ENCODE measurements around the gene ADAMTS9. TPM values are rescaled to one million over a fixed set of nuclear protein-coding genes. Genes with fewer than 3 reads are reported as not detected.

Gene ADAMTS9
- total RNA-seq, 1 experiment from 2014 or later = 0.46 TPM

GRCh38 chr3:64505419-64505818 is 182.4 kb downstream of the ADAMTS9 start:
- Histone ChIP-seq H4K8ac (replicated peaks; ENCODE audit: insufficient read length, low read depth, low read length) (no peak overlapping the region), H4K91ac (ENCODE audit: insufficient read length, low read depth, low read length) (no peak overlapping the region), H4K5ac (ENCODE audit: insufficient read length, low read depth, low read length) (no peak overlapping the region), H2BK120ac (ENCODE audit: low read depth, low read length, poor library complexity, severe bottlenecking) (no peak overlapping the region), H3K23ac (ENCODE audit: insufficient read length, low read depth, low read length) (no peak overlapping the region), H2BK15ac (ENCODE audit: low read depth, low read length) (no peak overlapping the region), H2BK5ac (ENCODE audit: insufficient read length, low read length) (no peak overlapping the region), H3K4ac (ENCODE audit: low read depth, low read length) (no peak overlapping the region), H3K79me2 (ENCODE audit: insufficient read depth, low read length) (no peaks in the 10 kb centered on the region), H3K4me2 (ENCODE audit: insufficient read depth, insufficient read length, low read length) (no peak overlapping the region), H3K27ac (ENCODE audit: insufficient read length, low read depth, low read length) (no peak overlapping the region), H3K56ac (ENCODE audit: insufficient read length, low read depth, low read length) (no peak overlapping the region), H4K20me1 (ENCODE audit: control insufficient read depth, insufficient read depth, insufficient read length) (no peaks in the 10 kb centered on the region), H3K9ac (ENCODE audit: extremely low read depth, insufficient read length, low read length) (no peak overlapping the region), H3K9me3 (ENCODE audit: control insufficient read depth, low read depth, low read length) (no peaks in the 10 kb centered on the region), H2BK20ac (ENCODE audit: low read depth, low read length, poor library complexity, severe bottlenecking) (no peak overlapping the region), H3K27me3 (ENCODE audit: insufficient read depth, low read length) (no peaks in the 10 kb centered on the region), H2AFZ (ENCODE audit: low read length) (no peak overlapping the region), H3K23me2 (ENCODE audit: insufficient read length, low read depth, low read length, poor library complexity, severe bottlenecking) (no peaks in the 10 kb centered on the region), H3T11ph (ENCODE audit: low read length) (no peak overlapping the region), H2AK5ac (ENCODE audit: insufficient read length, low read length) (no peak overlapping the region), H3K79me1 (ENCODE audit: insufficient read depth, low read depth, low read length, poor library complexity, severe bottlenecking) (no peaks in the 10 kb centered on the region), H3K18ac (ENCODE audit: insufficient read length, low read depth, low read length) (no peak overlapping the region), H2BK12ac (ENCODE audit: insufficient read length, low read depth, low read length) (no peak overlapping the region), H3K14ac (ENCODE audit: insufficient read depth, low read length) (no peak overlapping the region), H3K4me1 (ENCODE audit: insufficient read depth, low read length) (no peaks in the 10 kb centered on the region)
- peaks cover 2% of the 10 kb centered on the region; the same call in 1 of the 2 replicates for H3K27me3 Mint-ChIP-seq (ENCODE audit: low read depth)
- WGBS (ENCODE audit: extremely low coverage, insufficient read length, low lambda C conversion rate) = no CpG with 5 or more reads among the region's 7 CpGs
- H3K27ac Mint-ChIP-seq = no peak overlapping the region
- H3K9me3 Mint-ChIP-seq = no peaks in the 10 kb centered on the region
- TF ChIP-seq, protein P1, sequence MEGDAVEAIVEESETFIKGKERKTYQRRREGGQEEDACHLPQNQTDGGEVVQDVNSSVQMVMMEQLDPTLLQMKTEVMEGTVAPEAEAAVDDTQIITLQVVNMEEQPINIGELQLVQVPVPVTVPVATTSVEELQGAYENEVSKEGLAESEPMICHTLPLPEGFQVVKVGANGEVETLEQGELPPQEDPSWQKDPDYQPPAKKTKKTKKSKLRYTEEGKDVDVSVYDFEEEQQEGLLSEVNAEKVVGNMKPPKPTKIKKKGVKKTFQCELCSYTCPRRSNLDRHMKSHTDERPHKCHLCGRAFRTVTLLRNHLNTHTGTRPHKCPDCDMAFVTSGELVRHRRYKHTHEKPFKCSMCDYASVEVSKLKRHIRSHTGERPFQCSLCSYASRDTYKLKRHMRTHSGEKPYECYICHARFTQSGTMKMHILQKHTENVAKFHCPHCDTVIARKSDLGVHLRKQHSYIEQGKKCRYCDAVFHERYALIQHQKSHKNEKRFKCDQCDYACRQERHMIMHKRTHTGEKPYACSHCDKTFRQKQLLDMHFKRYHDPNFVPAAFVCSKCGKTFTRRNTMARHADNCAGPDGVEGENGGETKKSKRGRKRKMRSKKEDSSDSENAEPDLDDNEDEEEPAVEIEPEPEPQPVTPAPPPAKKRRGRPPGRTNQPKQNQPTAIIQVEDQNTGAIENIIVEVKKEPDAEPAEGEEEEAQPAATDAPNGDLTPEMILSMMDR (conservative IDR thresholded peaks at IDR 0.05) = no peak
- no peak for DNase-seq
- H3K36me3 Mint-ChIP-seq (ENCODE audit: insufficient read depth in 1 of 3, low read depth in 3 of 3) = no peaks in the 10 kb centered on the region
- peaks cover 11 to 17% of the 10 kb centered on the region in 2 experiments; a peak in 3 of 4 replicates for H3K4me1 Mint-ChIP-seq
- no peak overlapping the region for H3K4me3 Mint-ChIP-seq
